MM.1S (cell line): Measurements from ENCODE around the gene DAP.

Source experiments
- DNase-seq: peaks from one replicate; pipeline ENCODE4 v3.0.0-alpha.2; 2015
- H2AFZ ChIP-seq: fragments of 300-600 bp; sonication (generic); 2 replicates; pipeline ENCODE4 v1.6.0; 2016; ENCODE audit warnings: antibody characterized with exemption, low read length
- H3F3A ChIP-seq: fragments of 300-600 bp; sonication (generic); 2 replicates; pipeline ENCODE4 v1.6.1; 2016; ENCODE audit warnings: mild to moderate bottlenecking, antibody characterized with exemption, low read length, moderate library complexity, mixed read lengths; ENCODE audit not compliant: insufficient read depth
- H3K27ac ChIP-seq: fragments of 300-600 bp; sonication (generic); 2 replicates; pipeline ENCODE4 v1.5.1; 2016; ENCODE audit warnings: mild to moderate bottlenecking, low read length
- H3K27me3 ChIP-seq: fragments of 300-600 bp; sonication (generic); replicated peaks from 2 replicates; pipeline ENCODE4 v1.6.0; 2016; ENCODE audit warnings: low read length; ENCODE audit not compliant: insufficient read depth
- H3K36me3 ChIP-seq: fragments of 300-600 bp; sonication (generic); replicated peaks from 2 replicates; pipeline ENCODE4 v1.6.1; 2016; ENCODE audit warnings: mild to moderate bottlenecking, low read length, mixed read lengths; ENCODE audit not compliant: insufficient read depth
- H3K4me1 ChIP-seq: fragments of 300-600 bp; sonication (generic); 2 replicates; pipeline ENCODE4 v1.6.1; 2016; ENCODE audit warnings: low read length, mixed read lengths
- H3K4me2 ChIP-seq: fragments of 300-600 bp; sonication (generic); 2 replicates; pipeline ENCODE4 v1.6.0; 2016; ENCODE audit warnings: low read depth, low read length
- H3K4me3 ChIP-seq: fragments of 300-600 bp; sonication (generic); 2 replicates; pipeline ENCODE4 v1.5.1; 2016; ENCODE audit warnings: low read length, mixed read lengths
- H3K79me2 ChIP-seq: fragments of 300-600 bp; sonication (generic); 2 replicates; pipeline ENCODE4 v1.6.1; 2016; ENCODE audit warnings: mixed run types, low read length, mixed read lengths
- H3K9ac ChIP-seq: fragments of 300-600 bp; sonication (generic); 2 replicates; pipeline ENCODE4 v1.6.1; 2016; ENCODE audit warnings: low read length, mixed read lengths
- H3K9me2 ChIP-seq: fragments of 300-600 bp; sonication (generic); replicated peaks from 2 replicates; pipeline ENCODE4 v1.6.1; 2016; ENCODE audit warnings: mild to moderate bottlenecking, low read length, mixed read lengths; ENCODE audit not compliant: insufficient read depth
- H3K9me3 ChIP-seq: fragments of 300-600 bp; sonication (generic); replicated peaks from 2 replicates; pipeline ENCODE4 v1.6.1; 2016; ENCODE audit warnings: mild to moderate bottlenecking, low read length, mixed read lengths; ENCODE audit not compliant: insufficient read depth
- H4K20me1 ChIP-seq: fragments of 300-600 bp; sonication (generic); 2 replicates; pipeline ENCODE4 v1.6.1; 2016; ENCODE audit warnings: mild to moderate bottlenecking, low read length, moderate library complexity, mixed read lengths; ENCODE audit not compliant: insufficient read depth
- CTCF ChIP-seq: fragments of 300-600 bp; sonication (generic); IDR thresholded peaks from 2 replicates; pipeline ENCODE4 v1.5.1; 2016; ENCODE audit warnings: antibody characterized with exemption, low read length, mixed read lengths
- EZH2 ChIP-seq: fragments of 300-600 bp; sonication (generic); optimal IDR thresholded peaks from 2 replicates; pipeline ENCODE3; 2017; ENCODE audit warnings: low read depth, mild to moderate bottlenecking, antibody characterized with exemption, low read length, mixed read lengths
- EZH2phosphoT487 ChIP-seq: fragments of 300-600 bp; sonication (generic); IDR thresholded peaks from 2 replicates; pipeline ENCODE4 v1.6.1; 2018; ENCODE audit warnings: antibody characterized with exemption, low read length

The DAP gene

GRCh38 chr5:10648806-10649665, 112.0 kb downstream of the DAP start:
- Histone ChIP-seq H3K4me1 (no peaks in the 10 kb centered on the region), H3K4me3 (no peak overlapping the region), H2AFZ (no peak overlapping the region), H3F3A (no peaks in the 10 kb centered on the region), H3K9me2 (no peaks in the 10 kb centered on the region), H3K9me3 (no peaks in the 10 kb centered on the region), H3K79me2 (peaks cover 7% of the 10 kb centered on the region), H3K36me3 (no peaks in the 10 kb centered on the region), H3K27ac (no peak overlapping the region), H4K20me1 (no peaks in the 10 kb centered on the region), H3K27me3 (no peaks in the 10 kb centered on the region), H3K4me2 (no peak overlapping the region), H3K9ac (no peak overlapping the region)
- no peak for TF ChIP-seq CTCF
- no peak for TF ChIP-seq EZH2
- no peak for TF ChIP-seq EZH2phosphoT487
- no peak for DNase-seq

GRCh38 chr5:10647640-10648039, 113.4 kb downstream of the DAP start:
- Histone ChIP-seq H3K4me2 (no peak overlapping the region), H3K4me1 (no peaks in the 10 kb centered on the region)
- DNase-seq: no peak

GRCh38 chr5:10645671-10646070, 115.4 kb downstream of the DAP start:
- no peaks in the 10 kb centered on the region for H3K9me3 ChIP-seq
- H4K20me1 ChIP-seq: no peaks in the 10 kb centered on the region
- H3K27ac ChIP-seq: no peak overlapping the region
- peaks cover 26% of the 10 kb centered on the region for H3K79me2 ChIP-seq
- H3K4me1 ChIP-seq: no peaks in the 10 kb centered on the region
- H2AFZ ChIP-seq: no peak overlapping the region
- no peaks in the 10 kb centered on the region for H3K9me2 ChIP-seq
- no peak overlapping the region for H3K4me3 ChIP-seq
- TF ChIP-seq EZH2: no peak
- TF ChIP-seq EZH2phosphoT487: no peak
- no peak for TF ChIP-seq CTCF
- DNase-seq: no peak
- no peak overlapping the region for H3K4me2 ChIP-seq
- H3K9ac ChIP-seq: no peak overlapping the region
- no peaks in the 10 kb centered on the region for H3F3A ChIP-seq
- no peaks in the 10 kb centered on the region for H3K36me3 ChIP-seq
- no peaks in the 10 kb centered on the region for H3K27me3 ChIP-seq

More at GRCh38 chr5:10647640-10648039, 113.4 kb downstream of the DAP start:
- Histone ChIP-seq H3K79me2 (peaks cover 15% of the 10 kb centered on the region), H4K20me1 (no peaks in the 10 kb centered on the region), H3K36me3 (no peaks in the 10 kb centered on the region), H2AFZ (no peak overlapping the region), H3K9ac (no peak overlapping the region), H3K27me3 (no peaks in the 10 kb centered on the region), H3K9me2 (no peaks in the 10 kb centered on the region), H3F3A (no peaks in the 10 kb centered on the region), H3K4me3 (no peak overlapping the region), H3K27ac (no peak overlapping the region), H3K9me3 (no peaks in the 10 kb centered on the region)
- TF ChIP-seq EZH2phosphoT487 (no peak), CTCF (no peak), EZH2 (no peak)
